ENCODE results near the gene MC1R. TPM values are rescaled to one million over a fixed set of nuclear protein-coding genes. Genes with fewer than 3 reads are reported as not detected.
A peak's percentile ranks its signal among the peaks of the same experiment; 100 is the strongest.

The MC1R gene
- 2.1 TPM for polyA plus RNA-seq (2013, experiment 1 of 2)
- 2.1 TPM for polyA plus RNA-seq (2013, experiment 2 of 2)

GRCh38 chr16:89918453-89919347 lies at the start of gene MC1R:
TSS of gene MC1R (plus strand) at chr16:89918862. CDS start at chr16:89919259, 397 bp downstream.
- H4K91ac ChIP-seq (ENCODE audit: low read depth, low read length, poor library complexity), result peak within 1 kb of the TSS; percentile 53
- peak within 1 kb of the TSS; percentile 93 for H2BK15ac ChIP-seq (ENCODE audit: low read length)
- no peak within 1 kb of the TSS for H3K27ac ChIP-seq (replicated peaks; ENCODE audit: low read length)
- peak within 1 kb of the TSS; percentile 57 for H3K4ac ChIP-seq (ENCODE audit: low read length)
- H3K18ac ChIP-seq (ENCODE audit: low read length), result peak within 1 kb of the TSS; percentile 99
- no CpG with 5 or more reads among the region's 23 CpGs for WGBS, 2 donors (ENCODE audit: extremely low coverage in 2 of 2, insufficient read length in 2 of 2, insufficient replicate concordance in 1 of 2)
- H2BK12ac ChIP-seq (ENCODE audit: low read length), result peak within 1 kb of the TSS; percentile 97
- no peak within 1 kb of the TSS for H4K8ac ChIP-seq (ENCODE audit: low read depth, low read length)
- peak; percentile 31 for DNase-seq (ENCODE audit: low spot score)
- H3K9me3 ChIP-seq (replicated peaks in 1 of 2; ENCODE audit: control insufficient read depth in 2 of 2, insufficient read depth in 1 of 2, low read depth in 1 of 2, low read length in 2 of 2), result no peaks in the 10 kb centered on the region
- H3K4me3 ChIP-seq (ENCODE audit: low read length in 2 of 2), result peak within 1 kb of the TSS in 1 of 2 donors; percentile 72
- H3K36me3 ChIP-seq (replicated peaks in 1 of 2; ENCODE audit: control insufficient read depth in 2 of 2, insufficient read depth in 2 of 2, low read length in 2 of 2), result peaks cover under 1 to 2% of the 10 kb centered on the region in 2 donors
- H3K4me1 ChIP-seq (ENCODE audit: control insufficient read depth in 2 of 2, insufficient read depth in 1 of 2, low read depth in 1 of 2, low read length in 2 of 2), result peaks cover 15 to 26% of the 10 kb centered on the region in 2 donors
- H3K9ac ChIP-seq (ENCODE audit: low read depth, low read length, poor library complexity), result peak within 1 kb of the TSS; percentile 80
- peaks cover 4% of the 10 kb centered on the region for H3K79me1 ChIP-seq (ENCODE audit: low read depth, low read length)
- H3K27me3 ChIP-seq (ENCODE audit: control insufficient read depth in 3 of 3, insufficient read depth in 3 of 3, low read depth in 1 of 3, low read length in 3 of 3), result no peaks in the 10 kb centered on the region
- H2AFZ ChIP-seq (ENCODE audit: low read length), result no peak within 1 kb of the TSS
- peak within 1 kb of the TSS; percentile 78 for H3K14ac ChIP-seq (ENCODE audit: low read length)
- H2AK5ac ChIP-seq (ENCODE audit: low read depth, low read length), result peak within 1 kb of the TSS; percentile 76
- H2BK5ac ChIP-seq (ENCODE audit: low read length), result peak within 1 kb of the TSS; percentile 14
- H3K4me2 ChIP-seq (ENCODE audit: insufficient read depth, low read length, poor library complexity, severe bottlenecking), result peak within 1 kb of the TSS; percentile 85
- H3K23ac ChIP-seq (ENCODE audit: low read depth, low read length, poor library complexity), result peak within 1 kb of the TSS; percentile 99
- H2BK120ac ChIP-seq (ENCODE audit: low read depth, low read length), result peak within 1 kb of the TSS; percentile 84

- Histone ChIP-seq H2AFZ (ENCODE audit: low read length) (no peak overlapping the region), H3K9ac (ENCODE audit: low read depth, low read length, poor library complexity) (no peak overlapping the region), H3K23ac (ENCODE audit: low read depth, low read length, poor library complexity) (no peak overlapping the region), H3K27me3 (ENCODE audit: control insufficient read depth in 3 of 3, insufficient read depth in 3 of 3, low read depth in 1 of 3, low read length in 3 of 3) (no peaks in the 10 kb centered on the region), H2AK5ac (ENCODE audit: low read depth, low read length) (no peak overlapping the region), H3K4me1 (ENCODE audit: control insufficient read depth in 2 of 2, insufficient read depth in 1 of 2, low read depth in 1 of 2, low read length in 2 of 2) (peaks cover 5 to 8% of the 10 kb centered on the region in 2 donors), H2BK12ac (ENCODE audit: low read length) (no peak overlapping the region), H2BK5ac (ENCODE audit: low read length) (no peak overlapping the region), H2BK120ac (ENCODE audit: low read depth, low read length) (no peak overlapping the region), H4K8ac (ENCODE audit: low read depth, low read length) (no peak overlapping the region), H4K91ac (ENCODE audit: low read depth, low read length, poor library complexity) (no peak overlapping the region), H3K36me3 (replicated peaks in 1 of 2; ENCODE audit: control insufficient read depth in 2 of 2, insufficient read depth in 2 of 2, low read length in 2 of 2) (peaks cover 3 to 26% of the 10 kb centered on the region in 2 donors), H3K14ac (ENCODE audit: low read length) (no peak overlapping the region), H3K18ac (ENCODE audit: low read length) (no peak overlapping the region), H3K4ac (ENCODE audit: low read length) (no peak overlapping the region), H2BK15ac (ENCODE audit: low read length) (no peak overlapping the region), H3K4me3 (ENCODE audit: low read length in 2 of 2) (no peak overlapping the region), H3K27ac (replicated peaks; ENCODE audit: low read length) (no peak overlapping the region), H3K9me3 (replicated peaks in 1 of 2; ENCODE audit: control insufficient read depth in 2 of 2, insufficient read depth in 1 of 2, low read depth in 1 of 2, low read length in 2 of 2) (peaks cover 7 to 14% of the 10 kb centered on the region in 2 donors), H3K4me2 (ENCODE audit: insufficient read depth, low read length, poor library complexity, severe bottlenecking) (no peak overlapping the region), H3K79me1 (ENCODE audit: low read depth, low read length) (peaks cover 2% of the 10 kb centered on the region)
- WGBS, 2 donors (ENCODE audit: extremely low coverage in 2 of 2, insufficient read length in 2 of 2, insufficient replicate concordance in 1 of 2), result no CpG with 5 or more reads among the region's 12 CpGs
- DNase-seq (ENCODE audit: low spot score), result no peak
Observed at GRCh38 chr16:89869911-89870310, 48.8 kb upstream of the MC1R start.

- H2BK120ac ChIP-seq (ENCODE audit: low read depth, low read length), result no peak overlapping the region
- H3K79me1 ChIP-seq (ENCODE audit: low read depth, low read length), result peaks cover 2% of the 10 kb centered on the region
- H3K4me2 ChIP-seq (ENCODE audit: insufficient read depth, low read length, poor library complexity, severe bottlenecking), result no peak overlapping the region
- DNase-seq (ENCODE audit: low spot score), result no peak
- no peak overlapping the region for H3K4me3 ChIP-seq (ENCODE audit: low read length in 2 of 2)
- no peak overlapping the region for H2BK12ac ChIP-seq (ENCODE audit: low read length)
- H3K18ac ChIP-seq (ENCODE audit: low read length), result no peak overlapping the region
- H3K9me3 ChIP-seq (replicated peaks in 1 of 2; ENCODE audit: control insufficient read depth in 2 of 2, insufficient read depth in 1 of 2, low read depth in 1 of 2, low read length in 2 of 2), result peaks cover 7 to 18% of the 10 kb centered on the region in 2 donors
- H3K4ac ChIP-seq (ENCODE audit: low read length), result no peak overlapping the region
- no peaks in the 10 kb centered on the region for H3K27me3 ChIP-seq (ENCODE audit: control insufficient read depth in 3 of 3, insufficient read depth in 3 of 3, low read depth in 1 of 3, low read length in 3 of 3)
- H2BK5ac ChIP-seq (ENCODE audit: low read length), result no peak overlapping the region
- peak overlapping the region; percentile 64 for H3K9ac ChIP-seq (ENCODE audit: low read depth, low read length, poor library complexity)
- no peak overlapping the region for H2AFZ ChIP-seq (ENCODE audit: low read length)
- H2AK5ac ChIP-seq (ENCODE audit: low read depth, low read length), result no peak overlapping the region
- peaks cover 5 to 8% of the 10 kb centered on the region in 2 donors for H3K4me1 ChIP-seq (ENCODE audit: control insufficient read depth in 2 of 2, insufficient read depth in 1 of 2, low read depth in 1 of 2, low read length in 2 of 2)
- H3K23ac ChIP-seq (ENCODE audit: low read depth, low read length, poor library complexity), result no peak overlapping the region
- H3K36me3 ChIP-seq (replicated peaks in 1 of 2; ENCODE audit: control insufficient read depth in 2 of 2, insufficient read depth in 2 of 2, low read length in 2 of 2), result peaks cover 6 to 26% of the 10 kb centered on the region in 2 donors
- no peak overlapping the region for H3K14ac ChIP-seq (ENCODE audit: low read length)
- H3K27ac ChIP-seq (replicated peaks; ENCODE audit: low read length), result no peak overlapping the region
- H2BK15ac ChIP-seq (ENCODE audit: low read length), result no peak overlapping the region
- H4K8ac ChIP-seq (ENCODE audit: low read depth, low read length), result no peak overlapping the region
- WGBS, 2 donors (ENCODE audit: extremely low coverage in 2 of 2, insufficient read length in 2 of 2, insufficient replicate concordance in 1 of 2), result no CpG with 5 or more reads among the region's 6 CpGs
- no peak overlapping the region for H4K91ac ChIP-seq (ENCODE audit: low read depth, low read length, poor library complexity)
Observed at GRCh38 chr16:89870440-89870839, 48.2 kb upstream of the MC1R start.

- H3K23ac ChIP-seq (ENCODE audit: low read depth, low read length, poor library complexity), result no peak overlapping the region
- H3K14ac ChIP-seq (ENCODE audit: low read length), result no peak overlapping the region
- H3K4ac ChIP-seq (ENCODE audit: low read length), result no peak overlapping the region
- H3K4me2 ChIP-seq (ENCODE audit: insufficient read depth, low read length, poor library complexity, severe bottlenecking), result no peak overlapping the region
- H2AFZ ChIP-seq (ENCODE audit: low read length), result no peak overlapping the region
- no peak overlapping the region for H3K9ac ChIP-seq (ENCODE audit: low read depth, low read length, poor library complexity)
- H3K18ac ChIP-seq (ENCODE audit: low read length), result no peak overlapping the region
- peaks cover 6 to 34% of the 10 kb centered on the region in 2 donors for H3K36me3 ChIP-seq (replicated peaks in 1 of 2; ENCODE audit: control insufficient read depth in 2 of 2, insufficient read depth in 2 of 2, low read length in 2 of 2)
- no peak overlapping the region for H2BK5ac ChIP-seq (ENCODE audit: low read length)
- H3K9me3 ChIP-seq (replicated peaks in 1 of 2; ENCODE audit: control insufficient read depth in 2 of 2, insufficient read depth in 1 of 2, low read depth in 1 of 2, low read length in 2 of 2), result peaks cover 7 to 23% of the 10 kb centered on the region in 2 donors
- peak overlapping the region; percentile 90 for H2AK5ac ChIP-seq (ENCODE audit: low read depth, low read length)
- no peak overlapping the region for H3K4me3 ChIP-seq (ENCODE audit: low read length in 2 of 2)
- peaks cover 5 to 8% of the 10 kb centered on the region in 2 donors for H3K4me1 ChIP-seq (ENCODE audit: control insufficient read depth in 2 of 2, insufficient read depth in 1 of 2, low read depth in 1 of 2, low read length in 2 of 2)
- WGBS, 2 donors (ENCODE audit: extremely low coverage in 2 of 2, insufficient read length in 2 of 2, insufficient replicate concordance in 1 of 2), result no CpG with 5 or more reads among the region's 9 CpGs
- no peak overlapping the region for H2BK120ac ChIP-seq (ENCODE audit: low read depth, low read length)
- peaks cover 2% of the 10 kb centered on the region for H3K79me1 ChIP-seq (ENCODE audit: low read depth, low read length)
- DNase-seq (ENCODE audit: low spot score), result no peak
- no peak overlapping the region for H2BK12ac ChIP-seq (ENCODE audit: low read length)
- H3K27ac ChIP-seq (replicated peaks; ENCODE audit: low read length), result no peak overlapping the region
- H4K91ac ChIP-seq (ENCODE audit: low read depth, low read length, poor library complexity), result no peak overlapping the region
- no peaks in the 10 kb centered on the region for H3K27me3 ChIP-seq (ENCODE audit: control insufficient read depth in 3 of 3, insufficient read depth in 3 of 3, low read depth in 1 of 3, low read length in 3 of 3)
- H2BK15ac ChIP-seq (ENCODE audit: low read length), result peak overlapping the region; percentile 81
- H4K8ac ChIP-seq (ENCODE audit: low read depth, low read length), result no peak overlapping the region
Observed at GRCh38 chr16:89871895-89872294, 46.8 kb upstream of the MC1R start.

Data from neuronal stem cell (in vitro differentiated cells).